HG03025 (cell line): Measurements from ENCODE around the gene CAMK2N2.
A peak's percentile ranks its signal among the peaks of the same experiment; 100 is the strongest.
"Not testable (repeated sequence)": the region's sequence is repeated elsewhere in the genome, so short reads cannot be mapped to it uniquely, and the experiment has no call there.

Experiments used
- ATAC-seq: cut with Tn5 transposase; IDR thresholded peaks from one replicate; pipeline ENCODE4 v1.9.1; 2021; ENCODE audit warnings: mild to moderate bottlenecking, moderate library complexity; ENCODE audit not compliant: unreplicated experiment, low FRiP score

CAMK2N2 gene

DNA sequence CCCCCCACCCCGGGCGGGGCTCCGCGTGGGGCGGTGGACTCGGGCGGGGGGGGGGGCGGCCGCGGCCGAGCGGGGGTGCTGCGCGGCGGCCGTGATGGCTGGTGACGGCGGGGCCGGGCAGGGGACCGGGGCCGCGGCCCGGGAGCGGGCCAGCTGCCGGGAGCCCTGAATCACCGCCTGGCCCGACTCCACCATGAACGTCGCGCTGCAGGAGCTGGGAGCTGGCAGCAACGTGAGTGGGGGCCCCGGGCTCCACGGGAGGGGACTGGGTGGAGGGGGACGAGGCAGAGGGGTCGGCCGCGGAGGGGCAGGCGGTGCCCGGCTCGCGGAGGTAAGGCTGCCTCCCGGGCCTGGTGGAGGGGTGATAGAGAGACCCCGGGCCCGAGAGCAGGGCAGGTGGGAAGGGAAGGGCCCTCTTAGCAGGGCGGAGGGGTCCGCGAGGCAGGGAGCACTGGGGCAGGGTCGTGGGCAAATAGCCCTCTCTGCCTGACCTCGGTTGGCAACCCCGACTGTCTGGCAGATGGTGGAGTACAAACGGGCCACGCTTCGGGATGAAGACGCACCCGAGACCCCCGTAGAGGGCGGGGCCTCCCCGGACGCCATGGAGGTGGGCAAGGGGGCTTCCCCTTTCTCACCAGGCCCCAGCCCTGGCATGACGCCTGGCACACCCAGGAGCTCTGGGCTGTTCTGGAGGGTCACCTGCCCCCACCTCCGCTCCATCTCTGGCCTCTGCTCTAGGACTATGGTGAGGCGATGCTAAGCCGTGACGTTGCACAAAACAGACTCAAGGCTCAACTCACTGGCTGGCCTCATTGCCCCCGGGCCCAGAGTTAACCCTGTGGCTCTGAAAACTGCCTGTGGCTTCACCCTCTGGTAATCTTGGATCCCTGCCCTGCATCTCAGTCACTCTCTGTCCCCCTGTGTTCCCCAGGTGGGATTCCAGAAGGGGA is 14.9 kb upstream of the CAMK2N2 start, which contains the start of gene ECE2:
Gene ECE2, plus strand, starts transcription at position 62 of the 950 bp plus-strand sequence. Its CDS starts 132 bp downstream, at position 194.
- no peak for ATAC-seq

DNA sequence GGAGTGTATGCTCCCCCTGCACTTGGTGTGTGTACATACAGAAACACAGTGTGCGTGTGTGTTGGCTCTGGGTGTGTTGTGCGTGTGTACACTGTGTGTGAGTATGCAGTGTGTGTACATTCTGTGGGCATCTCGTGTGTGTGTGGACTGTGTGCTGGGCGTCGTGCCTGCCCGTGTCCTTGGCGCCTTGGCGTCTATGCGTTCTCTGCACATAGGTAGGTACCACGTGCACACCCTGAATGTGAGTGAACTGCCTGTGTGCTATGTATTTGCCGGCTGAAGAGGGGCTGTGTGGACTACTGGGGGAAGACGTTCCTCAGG is 14.0 kb upstream of the CAMK2N2 start:
- no peak for ATAC-seq

DNA sequence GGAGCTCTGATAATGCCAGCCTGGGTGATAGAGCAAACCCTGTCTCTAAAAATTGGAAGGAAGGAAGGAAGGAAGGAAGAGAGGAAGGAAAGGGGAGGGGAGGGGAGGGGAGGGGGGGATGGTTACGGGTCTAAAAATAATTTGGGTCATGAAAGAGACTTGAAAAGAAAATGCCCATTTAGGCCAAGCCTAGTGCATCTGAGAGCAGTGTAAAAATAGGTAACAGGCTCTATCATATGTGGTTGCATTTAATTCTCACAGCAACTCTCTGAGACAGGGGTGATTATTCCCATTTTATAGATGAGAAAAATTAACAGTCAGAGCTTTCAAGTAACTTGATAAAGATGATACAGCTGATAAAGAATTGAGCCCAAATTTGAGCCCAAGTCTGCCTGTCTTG is 10.9 kb upstream of the CAMK2N2 start:
- ATAC-seq = no peak

GRCh38 chr3:184267249-184267648 is 5.9 kb upstream of the CAMK2N2 start:
- ATAC-seq = not testable (repeated sequence)

GRCh38 chr3:184262764-184263179 is 1.4 kb upstream of the CAMK2N2 start:
- ATAC-seq = no peak

DNA sequence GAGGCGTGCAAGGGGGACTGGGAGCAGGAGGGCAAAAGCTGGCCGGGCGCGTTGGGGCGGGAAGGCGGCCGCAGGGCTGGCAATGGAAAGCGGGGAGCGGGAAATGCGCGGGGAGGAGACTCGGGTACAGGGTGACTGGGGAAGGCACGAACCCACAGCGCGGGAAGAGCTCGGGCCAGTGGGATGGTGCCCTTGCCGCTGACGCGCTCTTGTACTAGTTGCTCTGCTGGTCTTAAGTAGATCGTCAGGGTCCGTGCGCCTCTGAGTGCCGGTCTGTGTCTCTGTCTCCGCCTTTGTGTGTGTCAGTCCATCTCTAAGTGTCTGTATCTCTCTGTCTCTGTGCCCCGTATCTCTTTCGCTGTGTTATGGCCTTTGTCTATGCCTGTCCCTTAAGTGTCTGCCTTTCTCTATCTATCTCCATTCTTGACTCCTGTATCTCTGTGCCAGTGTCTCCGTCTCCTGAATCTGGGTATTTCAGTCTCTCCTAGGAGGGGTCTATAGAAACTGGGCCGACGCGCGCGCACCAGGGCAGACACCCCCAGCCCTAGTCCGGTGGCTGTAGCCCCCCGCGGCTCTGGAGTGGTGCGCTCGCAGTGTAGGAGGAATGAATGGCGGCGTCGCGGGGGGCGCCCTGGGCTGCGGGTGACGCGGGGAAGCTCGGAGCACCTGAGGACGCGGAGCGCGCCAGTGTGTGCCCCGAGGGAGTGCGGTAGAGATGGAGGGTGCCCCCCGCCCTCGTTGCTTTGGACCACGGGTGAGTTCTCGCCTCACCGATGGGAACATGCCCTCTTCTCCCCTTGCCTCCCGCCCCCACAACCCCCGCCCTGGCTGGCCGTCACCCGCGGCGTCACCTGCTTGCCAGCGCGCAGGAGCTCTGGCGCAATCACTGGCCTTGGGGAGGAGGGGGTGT is 756 bp upstream of the CAMK2N2 start:
- ATAC-seq = no peak

DNA sequence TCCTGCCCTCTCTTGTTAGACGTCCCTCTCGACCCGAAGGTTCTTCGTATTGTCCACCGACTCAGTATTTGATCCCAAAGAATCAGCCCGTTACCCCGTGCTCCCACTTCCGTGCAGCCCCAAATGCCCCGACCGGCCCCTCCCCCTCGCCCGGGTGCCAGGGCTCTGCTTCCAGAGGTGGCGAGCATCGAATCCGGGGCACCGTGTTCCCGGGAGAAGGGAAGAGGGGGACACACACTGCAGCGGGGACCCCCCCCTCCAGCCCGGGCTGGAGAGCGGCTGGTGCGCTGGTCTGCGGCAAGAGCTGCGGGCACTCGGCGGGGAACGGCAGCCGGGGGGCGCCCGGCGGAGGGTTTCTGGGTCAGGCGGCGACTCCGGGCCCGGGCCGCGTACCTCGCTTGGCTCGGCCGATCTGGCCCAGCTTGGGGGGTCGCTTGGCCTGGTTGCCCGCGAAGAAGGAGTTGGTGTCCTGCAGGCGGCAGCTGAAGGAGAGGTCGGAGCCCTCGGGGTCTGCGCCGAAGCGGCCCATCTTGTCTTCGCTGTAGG is 556 bp downstream of the CAMK2N2 start:
- no peak for ATAC-seq

- no peak for ATAC-seq
Observed at GRCh38 chr3:184259878-184260723, 1.3 kb downstream of the CAMK2N2 start.

DNA sequence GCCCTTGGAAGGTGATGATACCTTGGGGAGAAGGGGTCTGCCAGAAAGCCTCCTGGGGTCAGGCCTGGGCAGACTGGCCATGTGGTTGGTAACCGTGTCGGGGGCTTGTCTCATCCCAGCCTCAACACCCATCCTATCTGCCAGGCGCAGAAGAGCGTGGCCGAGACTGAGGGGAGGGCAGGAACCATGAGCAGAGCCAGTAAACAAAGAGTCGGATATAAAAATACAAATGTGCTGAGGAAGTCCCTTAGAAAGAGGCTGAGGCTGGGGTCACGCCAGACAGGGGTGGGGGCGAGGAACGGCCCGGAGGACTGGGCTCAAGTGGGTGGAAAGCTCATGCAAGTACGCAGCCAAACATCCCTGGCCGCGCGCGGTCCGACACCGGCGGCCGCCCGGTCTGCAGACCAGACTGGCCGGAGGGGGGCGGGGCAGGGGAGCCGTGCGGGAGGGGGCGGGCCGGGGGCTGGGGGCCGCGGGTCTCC is 1.9 kb downstream of the CAMK2N2 start:
- ATAC-seq = no peak

GRCh38 chr3:184258926-184259325 is 2.4 kb downstream of the CAMK2N2 start:
- no peak for ATAC-seq

- ATAC-seq = no peak
Observed at GRCh38 chr3:184257083-184257915, 4.1 kb downstream of the CAMK2N2 start.

- no peak for ATAC-seq
Observed at GRCh38 chr3:184255291-184256039, 5.9 kb downstream of the CAMK2N2 start.

DNA sequence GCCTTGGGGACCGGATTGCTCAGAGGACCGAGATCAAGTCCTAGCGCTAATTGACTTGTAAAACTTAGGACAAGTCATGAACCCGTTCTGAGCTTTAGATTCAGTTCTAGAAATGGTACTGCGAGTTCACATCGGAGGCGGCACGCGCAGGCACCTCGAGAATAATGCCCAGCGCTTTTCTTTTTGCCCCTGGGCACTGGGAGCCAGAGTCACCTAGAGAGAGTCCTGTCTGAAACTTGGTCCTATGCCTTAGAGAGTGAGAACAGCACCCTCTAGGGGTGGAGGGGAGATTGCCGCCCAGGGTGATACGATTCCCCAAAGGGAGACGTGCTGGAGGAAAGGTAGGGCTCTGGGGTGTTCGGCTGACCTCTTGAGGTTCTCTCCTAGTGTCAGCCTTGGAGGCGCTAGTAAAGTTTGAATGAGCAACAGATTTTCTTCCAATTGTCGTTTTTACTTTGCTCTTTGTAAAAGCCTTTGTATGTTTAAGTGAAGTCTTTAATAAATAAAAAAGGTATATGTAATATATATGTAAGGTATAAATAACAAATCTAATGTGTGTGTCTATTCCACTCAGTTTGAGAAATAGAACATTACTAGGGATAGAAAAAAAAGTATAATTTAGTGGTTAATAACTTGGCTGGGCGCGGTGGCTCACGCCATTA is 11.1 kb downstream of the CAMK2N2 start:
- peak; percentile 60 for ATAC-seq

GRCh38 chr3:184249412-184250166 is 11.8 kb downstream of the CAMK2N2 start, which contains the start of gene EEF1AKMT4:
TSS of gene EEF1AKMT4 (plus strand) at chr3:184249672. CDS start at chr3:184249695, 23 bp downstream.
- peak; percentile 73 for ATAC-seq

DNA sequence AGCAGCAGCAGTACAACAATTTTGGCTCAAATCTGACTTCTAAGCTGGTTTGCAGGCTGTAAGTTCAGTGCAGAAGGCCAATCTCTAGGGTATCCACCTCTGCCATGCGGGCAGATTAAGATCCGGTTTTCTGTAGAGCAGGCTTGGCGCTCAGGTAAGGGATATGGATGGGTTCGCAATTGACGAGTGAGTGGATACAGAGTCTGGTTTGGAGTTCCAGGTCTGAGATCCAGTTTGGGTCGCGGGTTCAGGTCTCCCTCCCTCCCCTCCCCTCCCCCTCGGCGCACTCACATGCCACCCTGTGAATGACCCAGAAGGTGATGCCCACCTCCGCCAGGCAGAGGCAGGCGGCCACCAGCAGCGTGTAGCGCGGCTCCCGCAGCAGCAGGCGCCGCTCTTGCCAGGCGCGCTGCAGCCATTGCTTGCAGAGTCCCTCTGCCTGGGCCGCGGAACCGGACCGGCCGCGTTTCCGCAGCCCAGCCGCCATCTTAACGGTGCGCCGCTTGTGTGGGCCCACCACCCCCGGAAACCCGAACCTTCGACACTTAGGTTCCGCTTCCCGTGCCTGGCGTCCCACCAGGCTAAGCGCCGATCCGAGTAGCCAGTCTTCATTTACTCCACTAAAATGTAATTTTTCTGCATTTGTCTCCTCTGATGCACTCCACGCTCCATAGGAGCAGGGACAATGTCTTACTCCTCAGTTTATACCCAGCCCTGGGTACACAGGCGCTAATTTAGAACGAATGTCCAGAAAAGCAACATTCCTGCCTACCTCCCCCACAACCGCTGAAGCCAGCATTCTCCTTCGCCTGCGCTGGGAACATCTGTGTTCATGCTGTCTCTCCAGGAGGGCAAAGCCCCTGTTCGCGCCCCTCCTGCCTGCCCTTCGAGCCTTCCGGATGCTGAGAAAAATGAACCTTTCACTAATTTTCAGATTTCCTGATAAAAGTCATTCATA is 12.6 kb downstream of the CAMK2N2 start, which contains the start of gene ALG3:
Gene ALG3, minus strand, starts transcription at position 509 of the 958 bp plus-strand sequence. Its CDS starts 22 bp downstream, at position 487.
- ATAC-seq = no peak

DNA sequence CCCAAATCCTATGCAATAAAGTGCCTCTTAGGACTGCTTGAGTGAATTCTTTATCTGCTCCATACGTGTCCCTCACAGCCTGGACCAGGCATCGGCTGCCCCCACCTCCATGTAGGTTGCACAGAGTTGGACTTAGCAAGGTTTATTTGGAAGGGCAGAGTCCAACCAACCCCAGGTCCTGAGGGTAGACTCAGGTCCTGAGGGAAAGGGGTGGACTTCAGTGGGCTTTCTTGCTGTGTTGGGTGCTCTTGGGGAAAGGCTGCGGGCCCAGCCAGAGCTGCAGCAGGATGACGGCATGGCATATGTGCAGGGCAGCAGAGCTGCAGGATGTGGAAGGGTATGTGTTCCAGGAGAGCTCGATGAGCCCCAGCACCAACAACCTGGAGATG is 19.1 kb downstream of the CAMK2N2 start:
- ATAC-seq = no peak
